Astrocyte (in vitro differentiated cells and primary cell): ENCODE measurements around the gene SLC5A1. TPM values are rescaled to one million over a fixed set of nuclear protein-coding genes. Genes with fewer than 3 reads are reported as not detected.
"Not testable (repeated sequence)": the region's sequence is repeated elsewhere in the genome, so short reads cannot be mapped to it uniquely, and the experiment has no call there.

Experiments
- DNase-seq: peaks from one replicate; pipeline ENCODE4 v3.0.0-alpha.2; 2010; ENCODE audit warnings: low read depth
- FAIRE-seq: peaks from 2 replicates; lab custom pipeline; 2011; peaks lifted over from hg19 to GRCh38; lab: Jason Lieb, UNC
- H2AFZ ChIP-seq: 2 replicates; pipeline ENCODE4 v1.6.0; 2012; ENCODE audit warnings: low read depth, low read length, inconsistent platforms
- H3K27ac ChIP-seq: 2 replicates; pipeline ENCODE4 v1.5.1; 2011; ENCODE audit warnings: low read depth, low read length, inconsistent platforms
- H3K27me3 ChIP-seq: 2 replicates; pipeline ENCODE4 v1.6.0; 2011; ENCODE audit warnings: low read length, inconsistent platforms; ENCODE audit not compliant: insufficient read depth
- H3K36me3 ChIP-seq: 2 replicates; pipeline ENCODE4 v1.5.1; 2011; ENCODE audit warnings: low read length, inconsistent platforms; ENCODE audit not compliant: insufficient read depth
- H3K4me1 ChIP-seq: 2 replicates; pipeline ENCODE4 v1.5.1; 2011; ENCODE audit warnings: low read length, inconsistent platforms; ENCODE audit not compliant: insufficient read depth
- H3K4me2 ChIP-seq: 2 replicates; pipeline ENCODE4 v1.6.0; 2012; ENCODE audit warnings: low read length, inconsistent platforms
- H3K4me3 ChIP-seq: 2 replicates; pipeline ENCODE4 v1.5.1; 2011; ENCODE audit warnings: low read depth, mild to moderate bottlenecking, low read length, inconsistent platforms; ENCODE audit not compliant: insufficient read depth
- H3K79me2 ChIP-seq: 2 replicates; pipeline ENCODE4 v1.6.0; 2012; ENCODE audit warnings: mild to moderate bottlenecking, low read length, inconsistent platforms; ENCODE audit not compliant: insufficient read depth
- H3K9ac ChIP-seq: 2 replicates; pipeline ENCODE4 v1.6.0; 2012; ENCODE audit warnings: mild to moderate bottlenecking, low read length, inconsistent platforms
- H3K9me3 ChIP-seq: 2 replicates; pipeline ENCODE4 v1.5.1; 2012; ENCODE audit warnings: low read depth, mild to moderate bottlenecking, low read length, inconsistent platforms; ENCODE audit not compliant: insufficient read depth
- H4K20me1 ChIP-seq: 2 replicates; pipeline ENCODE4 v1.6.0; 2012; ENCODE audit warnings: low read length, inconsistent platforms; ENCODE audit not compliant: insufficient read depth
- H3K27ac Mint-ChIP-seq: one replicate; pipeline ENCODE4 v1.8.0; 2021; ENCODE audit warnings: mild to moderate bottlenecking, mixed read lengths; ENCODE audit not compliant: unreplicated experiment
- H3K27me3 Mint-ChIP-seq: one replicate; pipeline ENCODE4 v1.8.0; 2021; ENCODE audit warnings: low read depth, mixed read lengths; ENCODE audit not compliant: unreplicated experiment
- H3K36me3 Mint-ChIP-seq: one replicate; pipeline ENCODE4 v1.8.0; 2021; ENCODE audit warnings: low read depth, mixed read lengths; ENCODE audit not compliant: unreplicated experiment
- H3K4me1 Mint-ChIP-seq: one replicate; pipeline ENCODE4 v1.8.0; 2021; ENCODE audit warnings: low read depth, mixed read lengths; ENCODE audit not compliant: unreplicated experiment
- H3K4me3 Mint-ChIP-seq: one replicate; pipeline ENCODE4 v1.8.0; 2021; ENCODE audit warnings: mild to moderate bottlenecking, moderate library complexity, mixed read lengths; ENCODE audit not compliant: unreplicated experiment
- H3K9me3 Mint-ChIP-seq: one replicate; pipeline ENCODE4 v1.8.0; 2021; ENCODE audit warnings: mild to moderate bottlenecking, mixed read lengths; ENCODE audit not compliant: unreplicated experiment
- EZH2 ChIP-seq: IDR thresholded peaks from 2 replicates; pipeline ENCODE4 v1.6.1; 2012; ENCODE audit warnings: mild to moderate bottlenecking, low read length, inconsistent platforms; ENCODE audit not compliant: insufficient read depth
- total RNA-seq: library from RNA; stranded (reverse); gene quantifications from 2 replicates; pipeline ENCODE4 v1.2.1, GENCODE V29; 2021
- TF ChIP-seq, protein P1 (sequence below): IDR thresholded peaks from 2 replicates; pipeline ENCODE4 v1.5.1; 2011; ENCODE audit warnings: low read depth, mild to moderate bottlenecking, inconsistent platforms, low read length, moderate library complexity; ENCODE audit not compliant: insufficient read depth

The SLC5A1 gene
- total RNA-seq, 1 donor from 2014 or later, result not detected

DNA sequence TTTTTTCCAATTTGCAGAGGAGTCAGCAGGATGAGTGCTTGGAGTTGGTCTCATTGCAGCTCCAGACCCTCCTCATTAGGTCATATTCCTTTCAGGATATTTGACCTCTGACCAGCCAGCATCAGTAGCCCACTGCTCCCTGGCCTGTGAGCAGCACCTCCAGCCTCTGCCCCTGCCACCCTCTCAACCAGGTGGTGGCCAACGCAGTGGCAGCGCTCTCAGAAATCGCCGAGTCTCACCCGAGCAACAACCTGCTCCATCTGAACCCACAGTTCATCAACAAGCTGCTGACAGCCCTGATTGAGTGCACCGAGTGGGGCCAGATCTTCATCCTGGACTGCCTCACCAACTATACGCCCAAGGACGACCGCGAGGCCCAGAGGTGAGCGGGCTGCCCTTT is 89.1 kb downstream of the SLC5A1 start:
- H3K27me3 Mint-ChIP-seq, result peaks cover 14% of the 10 kb centered on the region
- no peaks in the 10 kb centered on the region for H3K36me3 ChIP-seq
- no peak overlapping the region for H3K4me3 ChIP-seq
- H3K9ac ChIP-seq, result no peak overlapping the region
- no peak for TF ChIP-seq EZH2
- TF ChIP-seq, protein P1, sequence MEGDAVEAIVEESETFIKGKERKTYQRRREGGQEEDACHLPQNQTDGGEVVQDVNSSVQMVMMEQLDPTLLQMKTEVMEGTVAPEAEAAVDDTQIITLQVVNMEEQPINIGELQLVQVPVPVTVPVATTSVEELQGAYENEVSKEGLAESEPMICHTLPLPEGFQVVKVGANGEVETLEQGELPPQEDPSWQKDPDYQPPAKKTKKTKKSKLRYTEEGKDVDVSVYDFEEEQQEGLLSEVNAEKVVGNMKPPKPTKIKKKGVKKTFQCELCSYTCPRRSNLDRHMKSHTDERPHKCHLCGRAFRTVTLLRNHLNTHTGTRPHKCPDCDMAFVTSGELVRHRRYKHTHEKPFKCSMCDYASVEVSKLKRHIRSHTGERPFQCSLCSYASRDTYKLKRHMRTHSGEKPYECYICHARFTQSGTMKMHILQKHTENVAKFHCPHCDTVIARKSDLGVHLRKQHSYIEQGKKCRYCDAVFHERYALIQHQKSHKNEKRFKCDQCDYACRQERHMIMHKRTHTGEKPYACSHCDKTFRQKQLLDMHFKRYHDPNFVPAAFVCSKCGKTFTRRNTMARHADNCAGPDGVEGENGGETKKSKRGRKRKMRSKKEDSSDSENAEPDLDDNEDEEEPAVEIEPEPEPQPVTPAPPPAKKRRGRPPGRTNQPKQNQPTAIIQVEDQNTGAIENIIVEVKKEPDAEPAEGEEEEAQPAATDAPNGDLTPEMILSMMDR, result no peak
- H3K4me3 Mint-ChIP-seq, result no peak overlapping the region
- H3K27ac Mint-ChIP-seq, result no peak overlapping the region
- FAIRE-seq, result no peak
- no peak overlapping the region for H3K4me2 ChIP-seq
- no peak for DNase-seq
- no peaks in the 10 kb centered on the region for H3K27me3 ChIP-seq
- peaks cover 6% of the 10 kb centered on the region for H3K4me1 ChIP-seq
- no peak overlapping the region for H3K27ac ChIP-seq
- peaks cover 2% of the 10 kb centered on the region for H3K36me3 Mint-ChIP-seq
- no peaks in the 10 kb centered on the region for H4K20me1 ChIP-seq
- H3K9me3 ChIP-seq, result no peaks in the 10 kb centered on the region
- no peak overlapping the region for H2AFZ ChIP-seq
- H3K79me2 ChIP-seq, result no peaks in the 10 kb centered on the region
- peaks cover 2% of the 10 kb centered on the region for H3K9me3 Mint-ChIP-seq
- peaks cover 9% of the 10 kb centered on the region for H3K4me1 Mint-ChIP-seq

DNA sequence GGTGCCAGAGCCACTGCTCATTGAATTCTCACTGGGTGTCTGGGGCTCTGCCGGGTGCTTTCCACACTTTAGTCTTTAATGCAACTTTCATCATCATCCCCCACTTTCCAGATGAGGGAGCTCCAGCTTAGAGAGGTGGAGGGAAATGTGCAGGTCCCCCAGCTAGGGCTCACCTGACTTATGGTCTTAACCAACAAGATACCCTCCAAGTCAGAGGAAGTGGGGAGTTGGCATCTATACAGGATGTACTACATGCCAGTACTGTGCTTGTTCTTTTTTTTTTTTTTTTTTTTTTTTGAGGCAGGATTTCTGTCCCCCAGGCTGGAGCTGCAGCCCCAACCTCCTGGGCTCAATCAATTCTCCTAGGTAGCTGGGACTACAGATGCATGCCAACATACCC is 89.7 kb downstream of the SLC5A1 start:
- Mint-ChIP-seq H3K9me3 (peaks cover 2% of the 10 kb centered on the region), H3K36me3 (peaks cover 2% of the 10 kb centered on the region), H3K27me3 (peaks cover 14% of the 10 kb centered on the region), H3K4me3 (no peak overlapping the region), H3K4me1 (peaks cover 10% of the 10 kb centered on the region), H3K27ac (no peak overlapping the region)
- H3K4me2 ChIP-seq, result no peak overlapping the region
- H3K9me3 ChIP-seq, result no peaks in the 10 kb centered on the region
- DNase-seq (no peak), FAIRE-seq (no peak)
- peaks cover 6% of the 10 kb centered on the region for H3K4me1 ChIP-seq
- no peaks in the 10 kb centered on the region for H3K79me2 ChIP-seq
- TF ChIP-seq, protein P1, result no peak
- no peak for TF ChIP-seq EZH2
- no peak overlapping the region for H3K9ac ChIP-seq
- H3K27me3 ChIP-seq, result no peaks in the 10 kb centered on the region
- H3K4me3 ChIP-seq, result no peak overlapping the region
- no peaks in the 10 kb centered on the region for H3K36me3 ChIP-seq
- no peaks in the 10 kb centered on the region for H4K20me1 ChIP-seq
- H2AFZ ChIP-seq, result no peak overlapping the region
- H3K27ac ChIP-seq, result no peak overlapping the region

DNA sequence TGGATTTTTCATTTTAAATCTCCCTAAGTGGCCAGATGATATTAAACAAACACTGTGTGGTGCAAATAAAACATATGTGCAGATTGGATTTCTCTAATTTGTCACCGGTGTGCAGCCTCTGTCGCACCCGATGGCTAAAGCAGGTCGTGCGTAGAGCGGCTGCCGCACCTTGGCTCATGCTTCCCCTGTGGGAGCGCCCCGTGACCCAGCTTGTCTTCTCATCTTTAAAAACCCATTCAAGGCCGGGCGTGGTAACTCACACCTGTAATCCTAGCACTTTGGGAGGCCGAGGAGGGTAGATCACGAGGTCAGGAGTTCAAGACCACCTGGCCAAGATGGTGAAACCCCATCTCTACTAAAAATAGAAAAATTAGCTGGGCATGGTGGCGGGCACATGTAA is 91.7 kb downstream of the SLC5A1 start:
- H2AFZ ChIP-seq, DNase-seq, H3K4me2 ChIP-seq, H4K20me1 ChIP-seq, H3K27me3 Mint-ChIP-seq, H3K4me1 ChIP-seq, H3K9ac ChIP-seq, H3K9me3 ChIP-seq, H3K27ac Mint-ChIP-seq, H3K4me3 ChIP-seq, H3K9me3 Mint-ChIP-seq, H3K36me3 Mint-ChIP-seq, H3K36me3 ChIP-seq, H3K79me2 ChIP-seq, H3K27ac ChIP-seq, H3K4me3 Mint-ChIP-seq, FAIRE-seq, H3K27me3 ChIP-seq: not testable (repeated sequence)
- H3K4me1 Mint-ChIP-seq, result peaks cover 10% of the 10 kb centered on the region

DNA sequence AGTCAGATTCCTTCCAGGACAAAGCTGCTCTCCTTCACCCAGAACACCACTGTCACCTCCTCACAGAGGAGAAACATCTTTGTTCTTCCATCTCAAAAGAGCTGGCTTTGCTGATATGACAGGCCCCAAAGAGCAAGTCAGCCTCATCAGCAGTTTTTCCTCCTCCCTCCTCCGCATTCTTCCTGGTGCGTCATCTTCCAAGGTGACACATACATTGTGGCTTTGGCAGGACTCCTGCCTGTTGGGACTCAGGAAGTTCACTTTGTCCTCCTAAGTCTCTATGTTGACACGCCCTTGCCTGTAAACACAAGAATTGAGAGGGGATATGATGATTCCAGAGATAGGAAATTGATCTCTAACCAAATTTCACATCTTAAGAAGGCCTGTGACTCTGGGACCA is 92.9 kb downstream of the SLC5A1 start:
- H3K4me2 ChIP-seq, result peak overlapping the region; percentile 11
- not testable (repeated sequence) for H3K36me3 ChIP-seq, FAIRE-seq, H2AFZ ChIP-seq, H3K9me3 Mint-ChIP-seq, H4K20me1 ChIP-seq, H3K4me3 ChIP-seq, H3K9me3 ChIP-seq, H3K4me1 ChIP-seq, H3K27me3 ChIP-seq, H3K27me3 Mint-ChIP-seq, H3K27ac ChIP-seq, H3K36me3 Mint-ChIP-seq, H3K4me3 Mint-ChIP-seq, H3K79me2 ChIP-seq, H3K9ac ChIP-seq
- DNase-seq, result peak; percentile 55
- Mint-ChIP-seq H3K4me1 (peaks cover 10% of the 10 kb centered on the region), H3K27ac (peak overlapping the region; percentile 80)

DNA sequence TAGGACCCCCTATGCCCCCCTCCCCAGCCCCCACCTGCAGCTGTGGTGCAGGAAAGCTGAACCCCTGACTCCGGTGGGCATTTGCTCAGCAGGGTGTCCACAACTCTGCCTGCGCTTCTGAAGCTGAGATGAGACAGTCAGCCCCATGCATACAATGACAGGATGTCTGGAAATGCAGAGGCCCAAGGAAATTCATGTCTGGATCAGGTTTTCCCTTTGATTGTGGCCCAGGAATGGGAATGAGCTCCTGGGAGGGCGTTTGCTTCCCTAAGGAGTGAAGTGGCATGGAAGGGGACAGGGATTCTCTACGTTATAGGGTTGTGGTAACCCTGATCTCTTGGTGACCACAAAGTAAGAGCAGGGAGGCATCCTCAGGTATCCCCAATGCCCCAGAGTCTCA is 93.8 kb downstream of the SLC5A1 start:
- not testable (repeated sequence) for H3K4me1 ChIP-seq, H3K4me3 Mint-ChIP-seq, H3K27ac Mint-ChIP-seq, H3K4me2 ChIP-seq, H3K4me3 ChIP-seq, H3K27me3 ChIP-seq, H3K27ac ChIP-seq, H3K36me3 Mint-ChIP-seq, H3K36me3 ChIP-seq, DNase-seq, H3K9me3 ChIP-seq, H3K9me3 Mint-ChIP-seq, FAIRE-seq, H3K79me2 ChIP-seq, H3K9ac ChIP-seq, H4K20me1 ChIP-seq, H2AFZ ChIP-seq
- peaks cover 10% of the 10 kb centered on the region for H3K4me1 Mint-ChIP-seq
- peaks cover 15% of the 10 kb centered on the region for H3K27me3 Mint-ChIP-seq
